ENCODE data around the gene PHACTR3. TPM values are rescaled to one million over a fixed set of nuclear protein-coding genes. Genes with fewer than 3 reads are reported as not detected.

The PHACTR3 gene
- total RNA-seq, 2 donors from 2014 or later: not detected

GRCh38 chr20:59776626-59777330 is 172.4 kb downstream of the PHACTR3 start:
- H3K27me3 Mint-ChIP-seq: peaks cover 9% of the 10 kb centered on the region
- H3K4me3 Mint-ChIP-seq: no peak overlapping the region
- H3K36me3 Mint-ChIP-seq (ENCODE audit: low read depth): no peaks in the 10 kb centered on the region
- ATAC-seq (replicated peaks): no peak
- no peaks in the 10 kb centered on the region for H3K9me3 Mint-ChIP-seq
- no peaks in the 10 kb centered on the region for H3K4me1 Mint-ChIP-seq
- H3K27ac Mint-ChIP-seq: no peak overlapping the region

- H3K36me3 Mint-ChIP-seq (ENCODE audit: low read depth): no peaks in the 10 kb centered on the region
- no peak overlapping the region for H3K27ac Mint-ChIP-seq
- ATAC-seq (replicated peaks): no peak
- H3K9me3 Mint-ChIP-seq: no peaks in the 10 kb centered on the region
- no peaks in the 10 kb centered on the region for H3K4me1 Mint-ChIP-seq
- peaks cover 9% of the 10 kb centered on the region for H3K27me3 Mint-ChIP-seq
- no peak overlapping the region for H3K4me3 Mint-ChIP-seq
Measured at GRCh38 chr20:59777331-59777725, 173.0 kb downstream of the PHACTR3 start.

DNA sequence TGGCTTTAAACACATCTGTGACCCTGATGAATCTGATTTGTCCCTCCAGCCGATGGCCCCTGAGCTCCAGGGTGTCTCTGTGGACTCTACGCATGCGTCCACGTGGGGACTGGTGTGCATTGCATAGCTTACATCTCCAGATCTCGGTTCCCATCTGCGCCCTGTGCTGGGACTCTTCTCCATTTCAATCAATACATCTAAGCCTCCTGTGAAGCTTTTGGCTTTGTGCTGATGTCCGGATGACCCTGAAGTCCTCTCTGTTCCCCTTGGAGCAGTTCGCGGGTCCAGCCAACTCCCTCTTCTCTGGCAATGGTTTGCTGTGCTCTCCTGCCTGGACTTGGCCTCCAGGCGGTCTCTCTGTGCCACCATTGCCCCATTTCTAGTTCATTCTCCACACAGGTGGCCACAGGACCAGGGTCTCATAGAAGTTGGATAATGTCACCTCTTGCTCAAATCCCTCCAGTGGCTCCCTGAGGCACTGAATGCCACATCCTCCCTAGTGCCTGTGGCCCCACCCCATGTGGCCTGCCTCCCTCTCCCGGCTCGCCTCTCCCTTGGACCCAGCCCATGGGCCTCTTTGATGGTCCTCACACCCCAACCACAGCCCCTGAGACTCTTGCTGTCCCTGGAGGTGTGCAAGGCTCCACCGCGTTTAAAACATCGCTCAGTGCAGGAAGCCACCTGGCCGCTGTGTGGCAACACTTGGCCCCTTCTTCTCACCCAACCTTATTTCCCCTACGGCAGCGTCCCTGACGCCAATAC is 173.7 kb downstream of the PHACTR3 start:
- Mint-ChIP-seq H3K9me3 (no peaks in the 10 kb centered on the region), H3K4me3 (no peak overlapping the region), H3K36me3 (ENCODE audit: low read depth) (no peaks in the 10 kb centered on the region), H3K27ac (no peak overlapping the region), H3K4me1 (no peaks in the 10 kb centered on the region), H3K27me3 (peaks cover 9% of the 10 kb centered on the region)
- ATAC-seq (replicated peaks): no peak

- no peak for ATAC-seq (replicated peaks)
- Mint-ChIP-seq H3K27ac (no peak overlapping the region), H3K4me1 (no peaks in the 10 kb centered on the region), H3K27me3 (peaks cover 9% of the 10 kb centered on the region), H3K9me3 (no peaks in the 10 kb centered on the region), H3K4me3 (no peak overlapping the region), H3K36me3 (ENCODE audit: low read depth) (no peaks in the 10 kb centered on the region)
Measured at GRCh38 chr20:59778615-59779200, 174.4 kb downstream of the PHACTR3 start.

DNA sequence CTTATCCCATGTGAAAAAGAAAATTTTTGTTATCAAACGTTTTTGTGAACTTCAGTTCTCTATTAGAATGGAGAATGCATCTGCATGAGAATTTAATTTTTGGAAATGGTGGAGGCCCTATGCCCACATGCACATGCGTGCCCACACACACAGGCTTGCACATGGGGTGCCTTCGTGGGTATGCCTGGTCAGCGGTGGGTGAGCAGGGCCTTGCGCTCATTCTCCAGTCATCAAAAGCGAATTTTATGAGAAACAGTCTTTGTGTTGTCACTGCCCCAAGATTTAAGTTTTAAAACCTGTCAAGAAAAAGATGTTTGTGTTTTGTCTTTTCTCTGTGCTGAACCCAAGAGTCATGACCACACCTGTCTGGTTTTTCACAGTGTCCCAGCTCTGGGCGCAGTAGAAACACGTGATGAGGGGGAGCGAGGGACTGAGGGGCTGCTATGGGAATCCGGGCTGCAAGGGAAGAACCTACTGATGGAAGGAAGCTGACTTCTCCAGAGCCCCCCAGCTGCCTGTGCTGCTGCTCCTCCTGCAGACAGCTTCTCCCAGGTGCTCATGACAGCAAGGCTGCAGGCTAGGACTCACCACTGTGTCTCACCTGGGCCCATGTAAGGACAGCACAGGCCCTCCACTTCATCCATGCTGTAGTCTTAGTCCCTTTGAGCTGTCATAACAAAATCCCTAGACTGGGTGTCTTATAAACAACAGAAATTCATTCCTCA is 175.5 kb downstream of the PHACTR3 start:
- ATAC-seq (replicated peaks): no peak
- Mint-ChIP-seq H3K36me3 (ENCODE audit: low read depth) (no peaks in the 10 kb centered on the region), H3K4me3 (no peak overlapping the region), H3K27ac (no peak overlapping the region), H3K9me3 (no peaks in the 10 kb centered on the region), H3K27me3 (peaks cover 9% of the 10 kb centered on the region), H3K4me1 (no peaks in the 10 kb centered on the region)

DNA sequence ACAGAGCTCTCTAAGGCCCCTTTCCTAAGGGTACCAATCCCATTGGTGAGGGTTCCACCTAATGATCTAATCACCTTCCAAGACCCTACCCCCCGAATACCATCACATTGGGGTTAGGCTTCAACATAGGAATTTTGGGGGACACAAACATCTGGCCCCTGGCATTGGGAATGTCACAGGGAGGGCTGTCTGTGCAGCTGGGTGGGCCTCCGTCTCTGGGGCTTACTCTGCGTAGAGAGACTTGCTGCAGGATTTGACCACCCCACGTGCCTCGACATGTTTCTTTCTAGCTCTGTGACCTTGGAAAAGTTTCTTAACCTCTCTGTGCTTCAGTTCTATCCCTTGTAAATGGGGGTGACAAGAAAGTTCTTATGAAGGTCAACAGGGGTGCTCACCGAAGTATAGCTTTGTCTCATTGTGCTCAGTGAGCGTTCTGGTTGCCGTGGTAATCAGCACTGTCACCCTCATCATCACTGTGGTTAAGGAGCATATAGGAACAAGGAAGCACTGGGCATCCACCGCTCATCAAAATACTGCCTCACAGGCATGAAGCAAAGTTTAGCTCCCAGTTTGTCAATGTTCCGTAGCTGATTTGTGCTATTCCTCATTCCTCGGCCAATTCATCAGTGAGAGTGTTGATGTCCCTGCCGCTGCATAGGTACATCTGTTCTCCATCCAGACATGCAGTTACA is 176.3 kb downstream of the PHACTR3 start:
- Mint-ChIP-seq H3K27me3 (peaks cover 13% of the 10 kb centered on the region), H3K27ac (no peak overlapping the region), H3K4me1 (no peaks in the 10 kb centered on the region), H3K9me3 (no peaks in the 10 kb centered on the region), H3K4me3 (no peak overlapping the region), H3K36me3 (ENCODE audit: low read depth) (no peaks in the 10 kb centered on the region)
- ATAC-seq (replicated peaks): no peak

- Mint-ChIP-seq H3K4me3 (no peak overlapping the region), H3K4me1 (no peaks in the 10 kb centered on the region), H3K27ac (no peak overlapping the region), H3K36me3 (ENCODE audit: low read depth) (no peaks in the 10 kb centered on the region), H3K9me3 (no peaks in the 10 kb centered on the region), H3K27me3 (peaks cover 13% of the 10 kb centered on the region)
- no peak for ATAC-seq (replicated peaks)
Measured at GRCh38 chr20:59781226-59781625, 176.9 kb downstream of the PHACTR3 start.

GRCh38 chr20:59782986-59783640 is 178.8 kb downstream of the PHACTR3 start:
- H3K4me1 Mint-ChIP-seq: no peaks in the 10 kb centered on the region
- H3K36me3 Mint-ChIP-seq (ENCODE audit: low read depth): no peaks in the 10 kb centered on the region
- H3K27ac Mint-ChIP-seq: no peak overlapping the region
- no peak for ATAC-seq (replicated peaks)
- H3K4me3 Mint-ChIP-seq: no peak overlapping the region
- H3K9me3 Mint-ChIP-seq: no peaks in the 10 kb centered on the region
- peaks cover 17% of the 10 kb centered on the region for H3K27me3 Mint-ChIP-seq

DNA sequence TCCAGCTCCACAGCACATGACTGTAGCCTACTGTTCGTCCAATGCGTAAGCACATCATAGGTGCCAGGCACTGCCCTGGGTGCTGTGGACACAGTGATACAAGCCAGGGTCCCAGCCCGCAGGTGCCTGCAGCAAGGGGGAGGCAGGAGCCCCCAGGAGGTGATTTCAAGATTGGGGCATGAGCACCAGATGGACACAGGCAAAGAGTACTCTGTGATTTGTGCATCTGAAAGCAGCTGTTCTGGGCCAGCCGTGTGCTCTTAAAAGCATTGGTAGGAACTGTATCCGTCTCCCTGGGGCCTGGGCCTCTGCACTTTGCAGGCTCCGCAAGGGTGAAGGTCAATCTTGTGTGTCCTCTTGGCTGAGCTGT is 179.3 kb downstream of the PHACTR3 start:
- peaks cover 22% of the 10 kb centered on the region for H3K27me3 Mint-ChIP-seq
- no peak overlapping the region for H3K4me3 Mint-ChIP-seq
- ATAC-seq (replicated peaks): no peak
- no peaks in the 10 kb centered on the region for H3K9me3 Mint-ChIP-seq
- no peak overlapping the region for H3K27ac Mint-ChIP-seq
- no peaks in the 10 kb centered on the region for H3K4me1 Mint-ChIP-seq
- no peaks in the 10 kb centered on the region for H3K36me3 Mint-ChIP-seq (ENCODE audit: low read depth)

- ATAC-seq (replicated peaks): no peak
- peaks cover 25% of the 10 kb centered on the region for H3K27me3 Mint-ChIP-seq
- H3K4me3 Mint-ChIP-seq: no peak overlapping the region
- H3K36me3 Mint-ChIP-seq (ENCODE audit: low read depth): no peaks in the 10 kb centered on the region
- H3K27ac Mint-ChIP-seq: no peak overlapping the region
- no peaks in the 10 kb centered on the region for H3K4me1 Mint-ChIP-seq
- H3K9me3 Mint-ChIP-seq: no peaks in the 10 kb centered on the region
Measured at GRCh38 chr20:59784365-59784764, 180.0 kb downstream of the PHACTR3 start.

GRCh38 chr20:59784791-59785668 is 180.7 kb downstream of the PHACTR3 start:
- H3K9me3 Mint-ChIP-seq: no peaks in the 10 kb centered on the region
- H3K27me3 Mint-ChIP-seq: peaks cover 22% of the 10 kb centered on the region
- no peak overlapping the region for H3K4me3 Mint-ChIP-seq
- no peak for ATAC-seq (replicated peaks)
- no peak overlapping the region for H3K27ac Mint-ChIP-seq
- H3K36me3 Mint-ChIP-seq (ENCODE audit: low read depth): no peaks in the 10 kb centered on the region
- no peaks in the 10 kb centered on the region for H3K4me1 Mint-ChIP-seq

- H3K36me3 Mint-ChIP-seq (ENCODE audit: low read depth): no peaks in the 10 kb centered on the region
- H3K27me3 Mint-ChIP-seq: peaks cover 25% of the 10 kb centered on the region
- no peak overlapping the region for H3K4me3 Mint-ChIP-seq
- ATAC-seq (replicated peaks): no peak
- no peaks in the 10 kb centered on the region for H3K4me1 Mint-ChIP-seq
- no peaks in the 10 kb centered on the region for H3K9me3 Mint-ChIP-seq
- no peak overlapping the region for H3K27ac Mint-ChIP-seq
Measured at GRCh38 chr20:59785669-59785959, 181.3 kb downstream of the PHACTR3 start.
